Measurements from ENCODE around the gene TFPI.
"Not testable (repeated sequence)": the region's sequence is repeated elsewhere in the genome, so short reads cannot be mapped to it uniquely, and the experiment has no call there.

TFPI gene

GRCh38 chr2:187527262-187527661, 27.0 kb downstream of the TFPI start:
- DNase-seq = no peak
- ATAC-seq = no peak

- no peak for ATAC-seq
- DNase-seq = no peak
Observed at GRCh38 chr2:187526792-187527191, 27.4 kb downstream of the TFPI start.

GRCh38 chr2:187525163-187525900, 28.9 kb downstream of the TFPI start:
- no peak for ATAC-seq
- no peak for DNase-seq

GRCh38 chr2:187523325-187523724, 30.9 kb downstream of the TFPI start:
- ATAC-seq = no peak
- no peak for DNase-seq

- ATAC-seq (no peak), DNase-seq (no peak)
Observed at GRCh38 chr2:187520121-187520624, 34.1 kb downstream of the TFPI start.

- ATAC-seq (no peak), DNase-seq (no peak)
Observed at GRCh38 chr2:187519419-187520120, 34.7 kb downstream of the TFPI start.

- not testable (repeated sequence) for ATAC-seq, DNase-seq
Observed at GRCh38 chr2:187517750-187518361, 36.4 kb downstream of the TFPI start.

GRCh38 chr2:187516630-187517510, 37.4 kb downstream of the TFPI start:
- not testable (repeated sequence) for ATAC-seq, DNase-seq

- ATAC-seq = no peak
- no peak for DNase-seq
Observed at GRCh38 chr2:187514930-187515329, 39.3 kb downstream of the TFPI start.

GRCh38 chr2:187514235-187514829, 39.9 kb downstream of the TFPI start:
- DNase-seq, ATAC-seq: not testable (repeated sequence)

GRCh38 chr2:187513460-187514234, 40.6 kb downstream of the TFPI start:
- DNase-seq, ATAC-seq: not testable (repeated sequence)

GRCh38 chr2:187511356-187512315, 42.6 kb downstream of the TFPI start:
- no peak for ATAC-seq

GRCh38 chr2:187510419-187511355, 43.5 kb downstream of the TFPI start:
- DNase-seq, ATAC-seq: not testable (repeated sequence)

More at GRCh38 chr2:187511356-187512315, 42.6 kb downstream of the TFPI start:
- no peak for DNase-seq

GRCh38 chr2:187509667-187510417, 44.4 kb downstream of the TFPI start:
- DNase-seq = no peak
- no peak for ATAC-seq

- ATAC-seq = no peak
- DNase-seq = no peak
Observed at GRCh38 chr2:187506416-187506815, 47.8 kb downstream of the TFPI start.

GRCh38 chr2:187505065-187505672, 49.1 kb downstream of the TFPI start:
- DNase-seq = no peak
- ATAC-seq = no peak

GRCh38 chr2:187504312-187504921, 49.8 kb downstream of the TFPI start:
- no peak for ATAC-seq

More at GRCh38 chr2:187504312-187504921, 49.8 kb downstream of the TFPI start:
- no peak for DNase-seq

Data from stimulated activated naive CD8-positive, alpha-beta T cell treated with anti-CD3 and anti-CD28 coated beads, Interleukin-15, Interleukin-2, amounts not matched to agents 100 U/mL and 50 U/mL, for 24 hours (primary cell).